ENCODE data around the gene POLD1.

Gene POLD1

DNA sequence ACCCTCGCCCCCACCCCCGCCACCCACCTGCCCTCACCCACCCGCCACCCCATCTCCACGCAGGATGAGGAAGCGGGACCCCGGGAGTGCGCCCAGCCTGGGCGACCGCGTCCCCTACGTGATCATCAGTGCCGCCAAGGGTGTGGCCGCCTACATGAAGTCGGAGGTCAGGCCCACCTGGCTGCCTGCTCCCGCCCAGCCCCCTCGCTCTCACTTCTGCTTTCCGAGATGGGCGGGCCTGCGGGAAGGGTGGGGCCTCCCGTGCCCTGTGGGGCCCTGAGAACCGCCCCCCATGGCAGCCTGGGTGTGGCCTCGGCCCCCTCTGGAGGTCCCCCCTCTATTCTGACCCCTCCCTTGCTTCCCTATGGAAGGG, 31.5 kb downstream of the POLD1 start:
- peaks cover 16% of the 10 kb centered on the region for H3K4me1 Mint-ChIP-seq
- no peaks in the 10 kb centered on the region for H3K9me3 Mint-ChIP-seq
- H3K36me3 Mint-ChIP-seq (ENCODE audit: low read depth), result peaks cover 26% of the 10 kb centered on the region
- H3K4me3 Mint-ChIP-seq, result no peak overlapping the region
- ATAC-seq (peak; percentile 11), DNase-seq (peak; percentile 48)
- peaks cover 13% of the 10 kb centered on the region for H3K27me3 Mint-ChIP-seq
- H3K27ac Mint-ChIP-seq, result no peak overlapping the region

DNA sequence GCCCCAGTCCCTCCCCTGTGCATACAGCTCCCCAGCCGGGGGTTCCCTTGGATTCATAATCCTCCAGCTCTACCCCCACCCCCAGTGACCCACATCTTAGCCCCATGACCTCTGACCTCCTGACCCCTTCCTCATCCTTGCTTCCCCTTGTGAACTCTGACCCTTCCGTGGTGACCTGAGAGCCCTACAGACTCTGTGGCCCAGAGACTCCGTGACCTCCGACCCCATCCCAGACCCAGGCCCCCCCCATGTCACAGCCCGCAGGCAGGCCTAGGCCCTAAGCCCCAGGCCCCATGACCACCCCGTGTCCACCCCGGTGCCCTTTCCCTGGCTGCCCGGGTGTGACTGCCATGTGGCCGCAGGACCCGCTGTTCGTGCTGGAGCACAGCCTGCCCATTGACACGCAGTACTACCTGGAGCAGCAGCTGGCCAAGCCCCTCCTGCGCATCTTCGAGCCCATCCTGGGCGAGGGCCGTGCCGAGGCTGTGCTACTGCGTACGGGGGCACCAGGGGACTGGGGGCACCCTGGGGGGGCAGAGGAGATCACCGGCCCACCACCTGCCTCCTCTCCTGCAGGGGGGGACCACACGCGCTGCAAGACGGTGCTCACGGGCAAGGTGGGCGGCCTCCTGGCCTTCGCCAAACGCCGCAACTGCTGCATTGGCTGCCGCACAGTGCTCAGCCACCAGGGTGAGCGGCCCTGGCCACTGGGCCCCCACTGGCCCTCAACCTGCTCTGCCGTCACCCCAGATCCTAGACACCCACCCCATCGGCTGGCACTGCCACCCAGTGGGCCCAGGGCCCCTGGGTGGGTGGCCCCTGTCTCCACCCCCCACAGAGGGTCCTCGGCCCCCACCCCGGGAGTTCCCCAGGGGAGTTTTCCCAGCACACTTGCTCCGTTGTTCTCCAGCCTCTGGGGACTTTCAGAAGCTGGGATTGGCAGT, 32.2 kb downstream of the POLD1 start:
- Mint-ChIP-seq H3K36me3 (ENCODE audit: low read depth) (peaks cover 26% of the 10 kb centered on the region), H3K27ac (no peak overlapping the region), H3K4me1 (peaks cover 16% of the 10 kb centered on the region), H3K9me3 (no peaks in the 10 kb centered on the region), H3K4me3 (no peak overlapping the region), H3K27me3 (peaks cover 17% of the 10 kb centered on the region)
- ATAC-seq (no peak), DNase-seq (no peak)

DNA sequence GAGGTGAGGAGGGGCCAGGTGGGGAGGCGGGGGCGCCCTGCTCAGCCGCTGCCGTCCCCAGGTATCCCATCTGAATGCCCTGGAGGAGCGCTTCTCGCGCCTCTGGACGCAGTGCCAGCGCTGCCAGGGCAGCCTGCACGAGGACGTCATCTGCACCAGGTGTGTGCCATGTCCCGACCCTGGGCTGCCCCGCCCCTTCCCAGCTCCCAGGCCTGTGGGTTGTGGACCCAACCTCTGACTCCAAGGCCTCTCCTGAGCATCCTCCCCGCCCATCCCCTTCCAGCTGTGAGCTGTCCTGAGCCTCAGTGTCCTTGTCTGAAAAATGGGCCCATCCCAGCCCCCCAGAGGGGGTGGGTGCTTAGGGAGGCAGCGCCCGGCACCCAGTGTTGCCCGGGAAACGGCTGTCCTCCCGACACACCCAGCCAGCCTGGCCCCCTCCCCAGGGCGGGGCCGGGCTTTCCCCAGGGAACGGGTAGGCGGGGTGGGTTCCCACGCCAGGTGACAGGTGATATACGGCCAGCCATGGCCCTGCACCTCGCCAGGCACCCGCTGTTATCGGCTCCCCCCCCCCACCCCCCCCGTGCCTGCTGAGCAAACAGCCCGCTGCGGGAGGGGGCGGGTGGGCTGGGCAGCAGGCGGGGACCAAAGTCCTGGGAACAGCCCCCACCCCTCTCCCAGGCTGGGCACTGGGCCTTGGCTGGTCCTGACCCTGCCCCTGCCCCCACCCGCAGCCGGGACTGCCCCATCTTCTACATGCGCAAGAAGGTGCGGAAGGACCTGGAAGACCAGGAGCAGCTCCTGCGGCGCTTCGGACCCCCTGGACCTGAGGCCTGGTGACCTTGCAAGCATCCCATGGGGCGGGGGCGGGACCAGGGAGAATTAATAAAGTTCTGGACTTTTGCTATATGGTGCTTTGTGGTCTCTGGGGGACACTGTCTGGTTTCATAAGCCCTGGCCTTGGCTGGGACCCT, 33.2 kb downstream of the POLD1 start:
- Mint-ChIP-seq H3K27ac (no peak overlapping the region), H3K36me3 (ENCODE audit: low read depth) (peaks cover 25% of the 10 kb centered on the region), H3K4me3 (no peak overlapping the region), H3K9me3 (no peaks in the 10 kb centered on the region), H3K4me1 (peaks cover 16% of the 10 kb centered on the region), H3K27me3 (peaks cover 19% of the 10 kb centered on the region)
- DNase-seq (no peak), ATAC-seq (no peak)

DNA sequence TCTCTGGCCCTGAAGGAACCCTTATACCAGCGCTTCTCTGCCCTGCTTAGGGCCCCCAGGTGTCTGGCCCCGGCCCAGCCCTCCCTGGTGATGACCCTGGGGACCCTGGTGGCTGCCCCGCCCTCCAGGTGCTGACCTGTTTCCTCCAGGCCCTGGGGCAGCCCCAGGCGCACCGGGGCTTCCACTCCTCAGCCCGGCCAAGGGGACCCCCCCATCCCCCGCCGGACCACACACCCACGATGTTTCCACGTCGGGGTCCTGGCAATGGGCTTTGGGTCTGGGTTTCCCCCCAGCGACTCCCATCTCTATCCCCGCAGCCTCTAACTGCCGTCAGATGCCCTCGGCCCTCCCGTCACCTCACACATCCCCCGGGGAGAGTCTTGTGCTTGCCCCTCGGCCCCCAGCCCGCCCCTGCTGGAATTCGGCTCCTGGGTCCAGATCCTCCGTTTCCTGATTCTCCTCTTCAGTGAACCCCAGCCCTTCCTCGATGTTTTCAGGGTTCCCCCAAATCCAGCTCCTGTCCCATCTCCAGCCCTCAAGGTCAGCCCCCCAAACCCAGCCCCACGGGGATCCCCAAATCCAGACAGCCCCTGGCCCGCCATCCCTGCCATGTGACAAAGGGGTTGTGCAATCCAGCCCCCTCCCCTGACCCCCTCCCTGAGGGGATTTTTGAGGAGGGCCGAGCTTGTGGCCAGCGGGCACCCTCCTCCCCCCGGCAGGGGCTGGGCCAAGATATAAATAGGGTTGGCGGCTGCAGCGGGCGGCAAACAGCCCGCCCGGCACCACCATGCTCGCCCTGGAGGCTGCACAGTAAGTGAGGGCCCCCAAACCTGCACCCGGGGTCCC, 34.3 kb downstream of the POLD1 start, which contains the start of gene SPIB:
Gene SPIB (plus strand): TSS at position 763 of the 846 bp plus-strand sequence. CDS start 25 bp downstream, at position 788.
- ATAC-seq, result no peak
- peak within 1 kb of the TSS; percentile 75 for H3K4me3 Mint-ChIP-seq
- H3K4me1 Mint-ChIP-seq, result peaks cover 16% of the 10 kb centered on the region
- peaks cover 19% of the 10 kb centered on the region for H3K27me3 Mint-ChIP-seq
- H3K27ac Mint-ChIP-seq, result peak within 1 kb of the TSS; percentile 36
- no peak for DNase-seq
- no peaks in the 10 kb centered on the region for H3K9me3 Mint-ChIP-seq
- H3K36me3 Mint-ChIP-seq (ENCODE audit: low read depth), result peaks cover 21% of the 10 kb centered on the region

DNA sequence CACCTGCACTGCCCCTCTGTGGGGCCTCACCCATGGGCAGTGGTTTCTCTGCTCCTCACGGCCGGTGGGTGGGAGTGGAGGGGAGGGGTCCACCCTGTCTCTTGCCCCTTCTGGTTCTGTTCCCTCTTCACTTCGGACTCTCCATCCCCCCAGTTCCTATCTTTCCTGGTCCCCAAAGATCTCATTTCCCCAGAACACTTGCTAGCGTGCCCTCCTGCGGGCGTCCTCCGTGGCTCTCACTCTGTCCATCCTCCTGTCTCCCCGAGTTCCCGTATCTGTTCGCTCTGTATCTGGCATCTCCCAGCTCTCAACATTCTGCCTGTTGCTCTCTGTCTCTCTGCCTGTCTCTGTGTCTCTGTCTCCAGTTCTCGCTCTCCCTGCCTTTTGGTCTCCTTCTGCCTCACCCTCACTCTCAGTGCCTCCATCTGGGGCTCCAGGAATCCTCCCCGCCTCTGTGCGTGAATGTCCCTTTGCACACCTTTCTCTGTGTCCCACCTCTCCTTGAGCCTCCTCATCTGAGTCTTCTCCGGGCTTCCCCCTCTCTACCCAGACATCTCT, 35.0 kb downstream of the POLD1 start:
- no peak for ATAC-seq
- DNase-seq, result no peak
- peak overlapping the region; percentile 36 for H3K27ac Mint-ChIP-seq
- no peaks in the 10 kb centered on the region for H3K9me3 Mint-ChIP-seq
- peaks cover 16% of the 10 kb centered on the region for H3K4me1 Mint-ChIP-seq
- H3K4me3 Mint-ChIP-seq, result peak overlapping the region; percentile 75
- H3K36me3 Mint-ChIP-seq (ENCODE audit: low read depth), result peaks cover 21% of the 10 kb centered on the region
- H3K27me3 Mint-ChIP-seq, result peaks cover 19% of the 10 kb centered on the region

DNA sequence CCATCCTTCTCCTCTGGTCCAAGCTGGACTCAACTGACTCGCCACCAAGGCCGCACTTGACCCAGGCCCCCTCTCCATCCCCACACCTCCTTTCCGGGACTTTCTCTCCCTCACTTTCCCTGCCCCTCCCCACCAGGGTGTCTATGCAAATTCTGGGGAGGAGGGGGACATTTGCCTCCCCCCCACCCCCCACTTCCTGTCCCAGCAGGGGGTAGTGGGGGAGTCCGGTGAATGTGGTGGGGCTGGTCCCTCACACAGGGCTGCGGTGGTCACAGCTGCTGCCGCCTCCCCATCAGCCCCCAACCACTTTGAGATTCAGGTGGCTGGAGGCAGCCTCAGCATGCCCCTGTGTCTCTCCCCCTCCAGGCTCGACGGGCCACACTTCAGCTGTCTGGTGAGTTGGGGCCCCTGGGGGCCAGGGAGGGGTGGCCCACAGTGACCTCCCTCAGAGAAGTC, 35.5 kb downstream of the POLD1 start:
- peaks cover 18% of the 10 kb centered on the region for H3K36me3 Mint-ChIP-seq (ENCODE audit: low read depth)
- H3K9me3 Mint-ChIP-seq, result no peaks in the 10 kb centered on the region
- H3K27me3 Mint-ChIP-seq, result peaks cover 19% of the 10 kb centered on the region
- peak overlapping the region; percentile 75 for H3K4me3 Mint-ChIP-seq
- no peak for DNase-seq
- peaks cover 16% of the 10 kb centered on the region for H3K4me1 Mint-ChIP-seq
- peak overlapping the region; percentile 36 for H3K27ac Mint-ChIP-seq
- ATAC-seq, result no peak

DNA sequence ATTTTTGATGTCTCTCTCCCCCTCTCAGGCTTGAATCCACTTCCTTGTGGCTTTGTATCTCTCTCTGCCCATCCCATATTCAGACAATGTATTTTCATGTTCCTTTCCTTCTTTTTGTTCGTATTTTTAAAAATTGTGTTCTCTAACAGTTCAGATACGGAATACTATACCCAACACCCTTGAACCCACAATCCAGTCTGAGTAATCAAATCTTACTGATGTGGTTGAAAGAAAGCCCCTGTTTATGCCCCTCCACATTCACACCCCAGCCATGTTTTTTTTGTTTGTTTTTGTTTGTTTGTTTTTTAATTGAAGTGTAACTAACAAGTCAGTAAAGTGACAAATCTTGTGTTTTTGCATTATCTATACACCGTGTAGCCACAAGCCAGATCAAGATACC, 36.0 kb downstream of the POLD1 start:
- Mint-ChIP-seq H3K36me3 (ENCODE audit: low read depth) (peaks cover 18% of the 10 kb centered on the region), H3K9me3 (no peaks in the 10 kb centered on the region), H3K4me3 (peak overlapping the region; percentile 59), H3K27me3 (peaks cover 19% of the 10 kb centered on the region), H3K4me1 (peaks cover 16% of the 10 kb centered on the region), H3K27ac (no peak overlapping the region)
- DNase-seq (no peak), ATAC-seq (no peak)

DNA sequence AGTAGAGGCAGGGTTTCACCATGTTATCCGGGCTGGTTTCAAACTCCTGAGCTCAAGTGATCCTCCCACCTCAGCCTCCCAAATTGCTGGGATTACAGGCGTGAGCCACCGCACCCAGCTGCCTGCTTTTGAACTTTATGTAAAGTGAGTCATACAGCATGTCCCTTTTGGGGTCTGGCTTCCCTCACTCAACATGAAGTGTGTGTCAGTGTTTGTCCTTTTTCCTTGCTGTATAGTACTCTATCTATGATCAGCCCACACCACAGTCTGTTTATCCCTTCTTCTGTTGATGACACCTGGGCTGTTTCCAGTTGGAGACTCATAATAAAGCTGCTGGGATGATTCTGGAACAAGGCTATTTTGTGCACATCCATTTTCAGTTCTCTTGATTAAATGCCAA, 36.7 kb downstream of the POLD1 start:
- H3K36me3 Mint-ChIP-seq (ENCODE audit: low read depth), result peaks cover 18% of the 10 kb centered on the region

DNA sequence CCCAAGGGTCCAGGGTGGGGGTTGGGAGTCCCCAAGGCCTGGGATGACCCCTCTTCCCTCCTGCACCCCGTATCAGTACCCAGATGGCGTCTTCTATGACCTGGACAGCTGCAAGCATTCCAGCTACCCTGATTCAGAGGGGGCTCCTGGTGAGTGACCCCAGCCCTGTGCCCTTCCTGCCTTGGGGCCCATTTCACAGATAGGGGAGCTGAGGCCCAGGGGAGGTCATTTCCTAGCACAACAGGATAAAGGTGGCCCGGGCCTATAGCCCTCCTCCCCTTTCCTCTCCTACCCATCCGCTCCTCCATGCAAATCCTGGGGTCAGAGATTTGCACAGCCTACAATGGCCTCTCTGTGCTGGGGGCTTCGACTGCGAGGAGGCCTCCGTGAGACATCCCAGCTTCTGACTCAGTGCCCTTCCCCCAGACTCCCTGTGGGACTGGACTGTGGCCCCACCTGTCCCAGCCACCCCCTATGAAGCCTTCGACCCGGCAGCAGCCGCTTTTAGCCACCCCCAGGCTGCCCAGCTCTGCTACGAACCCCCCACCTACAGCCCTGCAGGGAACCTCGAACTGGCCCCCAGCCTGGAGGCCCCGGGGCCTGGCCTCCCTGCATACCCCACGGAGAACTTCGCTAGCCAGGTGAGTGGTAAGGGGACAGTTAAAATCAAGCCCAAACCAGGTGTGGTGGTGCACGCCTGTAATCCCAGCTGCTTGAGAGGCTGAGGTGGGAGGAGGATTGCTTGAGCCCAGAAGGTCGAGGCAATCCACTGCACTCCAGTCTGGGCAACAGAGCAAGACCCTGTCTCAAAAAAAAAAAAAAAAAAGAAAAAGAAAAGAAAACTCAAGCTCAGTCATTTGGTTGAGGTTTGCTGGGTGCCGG, 38.5 kb downstream of the POLD1 start:
- Mint-ChIP-seq H3K27me3 (peaks cover 19% of the 10 kb centered on the region), H3K27ac (no peak overlapping the region)

More for the DNA sequence above, 36.7 kb downstream of the POLD1 start:
- H3K27ac Mint-ChIP-seq, result no peak overlapping the region
- peaks cover 19% of the 10 kb centered on the region for H3K27me3 Mint-ChIP-seq
- peak overlapping the region; percentile 7 for H3K4me3 Mint-ChIP-seq
- H3K9me3 Mint-ChIP-seq, result no peaks in the 10 kb centered on the region
- DNase-seq (no peak), ATAC-seq (no peak)
- peaks cover 16% of the 10 kb centered on the region for H3K4me1 Mint-ChIP-seq

DNA sequence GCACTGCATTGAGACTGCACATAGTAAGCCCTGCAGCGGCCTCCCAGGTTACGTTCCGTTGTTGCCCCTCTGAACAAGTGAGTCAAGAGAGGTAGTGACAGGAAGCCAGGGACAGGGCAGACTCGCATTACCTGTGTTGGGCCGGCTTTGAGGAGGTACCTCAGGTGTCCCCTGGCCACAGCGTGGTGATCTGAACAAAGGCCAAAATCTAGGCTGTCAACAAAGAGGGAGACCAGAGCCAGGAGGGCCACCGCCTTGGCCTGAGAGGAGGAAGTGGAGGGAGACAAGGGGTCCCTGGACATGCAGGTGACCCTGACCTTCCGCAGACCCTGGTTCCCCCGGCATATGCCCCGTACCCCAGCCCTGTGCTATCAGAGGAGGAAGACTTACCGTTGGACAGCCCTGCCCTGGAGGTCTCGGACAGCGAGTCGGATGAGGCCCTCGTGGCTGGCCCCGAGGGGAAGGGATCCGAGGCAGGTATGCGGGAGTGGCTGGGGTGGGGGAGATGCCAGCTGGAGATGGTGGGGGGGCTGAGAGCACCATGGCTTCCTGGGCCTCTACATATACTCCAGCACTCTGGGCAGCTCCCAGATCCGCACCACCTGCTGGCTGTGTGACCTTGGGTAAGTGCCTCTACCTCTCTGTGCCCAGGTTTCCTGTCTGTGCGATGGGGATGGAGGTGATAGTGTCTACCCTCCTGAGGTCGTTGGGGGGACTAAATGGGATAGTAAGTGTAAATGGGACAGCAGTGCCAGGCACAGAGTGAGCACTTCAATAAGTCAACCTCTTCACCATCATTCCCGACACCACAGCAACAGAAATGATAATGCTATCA, 39.3 kb downstream of the POLD1 start:
- H3K36me3 Mint-ChIP-seq (ENCODE audit: low read depth), result peaks cover 15% of the 10 kb centered on the region
- no peak for DNase-seq
- peaks cover 13% of the 10 kb centered on the region for H3K4me1 Mint-ChIP-seq
- H3K27me3 Mint-ChIP-seq, result peaks cover 19% of the 10 kb centered on the region
- ATAC-seq, result no peak
- H3K27ac Mint-ChIP-seq, result no peak overlapping the region
- H3K4me3 Mint-ChIP-seq, result no peak overlapping the region
- H3K9me3 Mint-ChIP-seq, result no peaks in the 10 kb centered on the region

More for the DNA sequence above, 38.5 kb downstream of the POLD1 start:
- DNase-seq, result no peak
- H3K4me1 Mint-ChIP-seq, result peaks cover 16% of the 10 kb centered on the region
- H3K9me3 Mint-ChIP-seq, result no peaks in the 10 kb centered on the region
- H3K4me3 Mint-ChIP-seq, result no peak overlapping the region
- no peak for ATAC-seq
- peaks cover 18% of the 10 kb centered on the region for H3K36me3 Mint-ChIP-seq (ENCODE audit: low read depth)

DNA sequence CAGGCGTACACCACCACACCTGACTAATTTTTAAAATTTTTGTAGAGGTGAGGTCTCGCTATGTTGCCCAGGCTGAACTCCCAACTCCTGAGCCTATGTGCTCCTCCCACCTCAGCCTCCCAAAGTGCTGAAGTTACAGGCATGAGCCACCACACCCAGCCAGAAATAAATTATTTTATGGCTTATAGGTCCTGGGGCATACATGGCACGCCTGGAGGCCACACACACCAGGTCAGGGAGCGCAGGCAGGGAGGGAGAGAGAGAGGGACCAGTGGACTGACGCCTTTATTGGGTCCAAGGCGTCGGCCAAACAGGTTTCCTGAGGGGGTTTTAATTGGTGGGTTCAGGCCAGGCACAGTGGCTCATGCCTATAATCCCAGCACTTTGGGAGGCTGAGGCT, 41.4 kb downstream of the POLD1 start:
- Mint-ChIP-seq H3K4me1 (peaks cover 7% of the 10 kb centered on the region), H3K9me3 (no peaks in the 10 kb centered on the region), H3K27ac (no peak overlapping the region), H3K36me3 (ENCODE audit: low read depth) (peaks cover 7% of the 10 kb centered on the region), H3K4me3 (no peak overlapping the region), H3K27me3 (peaks cover 11% of the 10 kb centered on the region)
- DNase-seq, result no peak
- no peak for ATAC-seq

DNA sequence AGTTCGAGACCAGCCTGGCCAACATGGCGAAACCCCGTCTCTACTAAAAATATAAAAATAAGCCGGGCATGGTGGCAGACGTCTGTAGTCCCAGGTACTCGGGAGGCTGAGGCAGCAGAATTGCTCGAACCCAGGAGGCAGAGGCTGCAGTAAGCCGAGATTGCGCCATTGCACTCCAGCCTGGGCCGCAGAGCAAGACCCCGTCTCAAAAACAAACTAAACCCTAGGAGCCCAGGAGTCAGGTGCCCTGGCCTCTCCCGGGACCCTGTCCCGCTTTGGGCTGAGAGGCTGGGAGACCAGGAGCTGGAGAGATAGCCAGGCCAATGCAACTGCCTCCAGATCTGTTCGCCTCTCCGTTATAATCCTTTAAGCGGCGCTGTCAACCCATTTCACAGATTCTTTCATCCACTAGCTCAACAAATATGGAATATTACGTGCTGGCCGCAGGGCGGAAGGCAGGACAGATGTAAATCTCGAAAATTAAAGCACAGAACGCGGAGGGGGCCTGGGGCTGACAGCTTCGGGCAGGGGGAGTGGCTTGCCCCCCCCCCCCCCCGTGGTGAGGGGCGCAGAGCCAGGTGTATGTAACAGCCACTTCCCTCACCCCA, 43.3 kb downstream of the POLD1 start:
- Mint-ChIP-seq H3K4me1 (peaks cover 20% of the 10 kb centered on the region), H3K27ac (no peak overlapping the region), H3K36me3 (ENCODE audit: low read depth) (no peaks in the 10 kb centered on the region), H3K4me3 (no peak overlapping the region), H3K9me3 (no peaks in the 10 kb centered on the region), H3K27me3 (peaks cover 13% of the 10 kb centered on the region)
- DNase-seq, result no peak
- ATAC-seq, result no peak
